K562 (cell line): ENCODE results near the gene SOX18.

Source experiments
- CREB1 ChIP-seq, 2 experiments: sonication (generic) in 1 of 2; formaldehyde crosslinking in 1 of 2; IDR thresholded peaks; 2 replicates each; pipeline versions ENCODE4 v1.6.1 to v1.8.0; 2012 to 2022; ENCODE audit warnings: inconsistent platforms in 1 of 2, mild to moderate bottlenecking in 1 of 2, missing genetic modification reagents in 1 of 2, moderate library complexity in 1 of 2
- CTCF ChIP-seq, 3 experiments: IDR thresholded peaks in 2 of 3; conservative IDR thresholded peaks in 1 of 3; 2 replicates each; pipeline ENCODE4 v1.5.1; 2011 to 2012; ENCODE audit warnings: low read length in 3 of 3, mild to moderate bottlenecking in 3 of 3, control low read depth in 2 of 3, improper control_type of control experiment in 1 of 3, inconsistent platforms in 1 of 3, low read depth in 1 of 3, mixed read lengths in 1 of 3, moderate library complexity in 1 of 3; ENCODE audit not compliant: insufficient read depth in 2 of 3
- EHMT2 ChIP-seq: fragments of 450-650 bp; IDR thresholded peaks from 2 replicates; pipeline ENCODE4 v1.6.1; 2018; ENCODE audit warnings: antibody characterized with exemption
- GABPA ChIP-seq: fragments of 200-800 bp; sonication (Bioruptor generic); conservative IDR thresholded peaks from 2 replicates; pipeline ENCODE4 v1.6.1; 2016; ENCODE audit warnings: low read depth, missing genetic modification characterization, missing compliant biosample characterization
- HDAC1 ChIP-seq, 2 experiments: fragments of 450-650 bp; IDR thresholded peaks; 2 replicates each; pipeline ENCODE4 v1.6.1; 2016 to 2017; ENCODE audit warnings: inconsistent platforms in 1 of 2, mild to moderate bottlenecking in 1 of 2, moderate library complexity in 1 of 2
- MTA1 ChIP-seq: fragments of 450-650 bp; IDR thresholded peaks from 2 replicates; pipeline ENCODE4 v1.6.1; 2017; ENCODE audit warnings: borderline replicate concordance
- NCOR1 ChIP-seq: fragments of 450-650 bp; IDR thresholded peaks from 2 replicates; pipeline ENCODE4 v1.6.1; 2016; ENCODE audit warnings: mild to moderate bottlenecking, moderate library complexity
- NR3C1 ChIP-seq: sonication (generic); formaldehyde crosslinking; IDR thresholded peaks from 2 replicates; pipeline ENCODE4 v1.8.1; 2022; ENCODE audit warnings: missing genetic modification reagents
- RNF2 ChIP-seq: sonication (generic); IDR thresholded peaks from 2 replicates; pipeline ENCODE4 v1.6.1; 2016
- SP1 ChIP-seq: sonication (generic); formaldehyde crosslinking; IDR thresholded peaks from 2 replicates; pipeline ENCODE4 v1.8.1; 2022; ENCODE audit warnings: mild to moderate bottlenecking, missing genetic modification reagents
- TARDBP ChIP-seq: fragments of 450-650 bp; IDR thresholded peaks from 2 replicates; pipeline ENCODE4 v1.6.1; 2016
- TCF3 ChIP-seq: sonication (generic); formaldehyde crosslinking; IDR thresholded peaks from 2 replicates; pipeline ENCODE4 v1.4.0; 2020; ENCODE audit warnings: mild to moderate bottlenecking, missing genetic modification reagents
- TCF7 ChIP-seq: sonication (generic); IDR thresholded peaks from 2 replicates; pipeline ENCODE4 v1.6.1; 2016; ENCODE audit warnings: antibody characterized with exemption, borderline replicate concordance
- ZZZ3 ChIP-seq: fragments of 450-650 bp; IDR thresholded peaks from 2 replicates; pipeline ENCODE4 v1.6.1; 2016; ENCODE audit warnings: antibody characterized with exemption, mild to moderate bottlenecking, moderate library complexity

DNA sequence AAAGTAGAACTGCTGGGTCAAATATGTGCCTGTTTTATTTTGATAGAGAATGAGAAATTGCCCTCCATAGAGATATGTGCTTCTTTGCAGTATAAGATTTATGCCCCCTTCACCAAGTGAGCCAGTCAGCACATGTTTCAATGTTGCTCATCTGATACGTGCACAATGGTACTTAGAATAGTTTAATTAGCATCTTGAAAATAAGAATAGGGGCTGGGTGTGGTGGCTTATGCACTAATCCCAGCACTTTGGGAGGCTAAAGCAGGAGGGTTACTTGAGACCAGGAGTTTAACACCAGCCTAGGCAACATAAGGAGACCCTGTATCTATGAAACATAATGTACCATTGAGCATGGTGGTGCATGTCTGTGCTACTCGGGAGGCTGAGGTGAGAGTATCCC lies 33.8 kb downstream of the SOX18 start:
- TF ChIP-seq EHMT2 (no peak), NCOR1 (no peak), SP1 (CRISPR knock-in tag) (no peak), RNF2 (no peak), HDAC1 (IDR thresholded peaks at IDR 0.05) (no peak), TARDBP (no peak), ZZZ3 (no peak), MTA1 (no peak), CREB1 (IDR thresholded peaks at IDR 0.05) (no peak), CREB1 (CRISPR knock-in tag; IDR thresholded peaks at IDR 0.05) (no peak), TCF3 (CRISPR knock-in tag) (no peak), GABPA (tag) (no peak), TCF7 (no peak), NR3C1 (CRISPR knock-in tag) (no peak), CTCF (IDR thresholded peaks at IDR 0.05 in 2 of 3, conservative IDR thresholded peaks at IDR 0.05 in 1 of 3; ENCODE audit: insufficient read depth in 2 of 3, low read depth in 1 of 3, low read length in 3 of 3) (no peak)
